SK-N-SH (cell line): ENCODE data around the gene DNAJC25. TPM values are rescaled to one million over a fixed set of nuclear protein-coding genes. Genes with fewer than 3 reads are reported as not detected.
A peak's percentile ranks its signal among the peaks of the same experiment; 100 is the strongest.

ENCODE experiments used
- CTCF ChIA-PET: fragments of 300-600, 350-600 bp; formaldehyde crosslinking; extraction: SDS; loops from one replicate; lab custom pipeline; 2021; lab: Yijun Ruan, JAX
- POLR2A ChIA-PET: fragments of 350-600 bp; sonication (Branson Sonifier 250); formaldehyde crosslinking; extraction: SDS; loops from one replicate; lab custom pipeline; 2020; ENCODE audit warnings: antibody characterized with exemption, inconsistent platforms; lab: Yijun Ruan, JAX
- DNase-seq: peaks from one replicate; pipeline ENCODE4 v3.0.0; 2012
- H2AFZ ChIP-seq: fragments of 200-600 bp; sonication (generic); 2 replicates; pipeline ENCODE4 v1.8.1; 2016; ENCODE audit warnings: antibody characterized with exemption, mild to moderate bottlenecking, low read depth
- H3F3A ChIP-seq: fragments of 200-600 bp; sonication (generic); replicated peaks from 2 replicates; pipeline ENCODE3; 2016; ENCODE audit warnings: antibody characterized with exemption, mild to moderate bottlenecking; ENCODE audit not compliant: insufficient read depth
- H3K27ac ChIP-seq, 2 experiments: fragments of 200-500 bp in 1 of 2; fragments of 200-600 bp in 1 of 2; sonication (Bioruptor generic) in 1 of 2; sonication (generic), shearing (Covaris generic) in 1 of 2; 2 replicates each; pipeline versions ENCODE4 v1.5.1 to v1.6.1; 2014 to 2016; ENCODE audit warnings: low read depth in 2 of 2, inconsistent platforms in 1 of 2, low read length in 1 of 2, mild to moderate bottlenecking in 1 of 2, mixed read lengths in 1 of 2
- H3K27me3 ChIP-seq: fragments of 200-600 bp; sonication (generic), shearing (Covaris generic); 2 replicates; pipeline ENCODE4 v1.6.1; 2016; ENCODE audit warnings: mixed run types; ENCODE audit not compliant: insufficient read depth
- H3K36me3 ChIP-seq, 2 experiments: fragments of 200-500 bp in 1 of 2; fragments of 200-600 bp in 1 of 2; sonication (Bioruptor generic) in 1 of 2; sonication (generic) in 1 of 2; replicated peaks in 1 of 2; 2 replicates each; pipeline versions ENCODE3 to v1.5.1; 2014 to 2016; ENCODE audit warnings: low read length in 1 of 2, mild to moderate bottlenecking in 1 of 2; ENCODE audit not compliant: insufficient read depth in 2 of 2, control insufficient read depth in 1 of 2
- H3K4me1 ChIP-seq, 2 experiments: fragments of 200-500 bp in 1 of 2; fragments of 200-600 bp in 1 of 2; sonication (Bioruptor generic) in 1 of 2; sonication (generic), shearing (Covaris generic) in 1 of 2; 2 replicates each; pipeline versions ENCODE4 v1.5.1 to v1.6.1; 2014 to 2016; ENCODE audit warnings: low read depth in 1 of 2, low read length in 1 of 2, mixed run types in 1 of 2; ENCODE audit not compliant: insufficient read depth in 2 of 2, control insufficient read depth in 1 of 2
- H3K4me2 ChIP-seq: fragments of 200-600 bp; sonication (generic), shearing (Covaris generic); 2 replicates; pipeline ENCODE4 v1.6.1; 2017; ENCODE audit warnings: mixed run types
- H3K4me3 ChIP-seq, 2 experiments: fragments of 200-500 bp in 1 of 2; fragments of 200-600 bp in 1 of 2; sonication (Bioruptor generic) in 1 of 2; sonication (generic), shearing (Covaris generic) in 1 of 2; 2 replicates each; pipeline versions ENCODE4 v1.5.1 to v1.8.1; 2014 to 2016; ENCODE audit warnings: low read depth in 2 of 2, inconsistent platforms in 1 of 2, low read length in 1 of 2, mild to moderate bottlenecking in 1 of 2, mixed read lengths in 1 of 2, moderate library complexity in 1 of 2
- H3K79me2 ChIP-seq: fragments of 200-600 bp; sonication (generic); 2 replicates; pipeline ENCODE4 v1.8.1; 2017; ENCODE audit warnings: mild to moderate bottlenecking; ENCODE audit not compliant: insufficient read depth
- H3K9ac ChIP-seq: fragments of 200-600 bp; sonication (generic); 2 replicates; pipeline ENCODE4 v1.6.1; 2017; ENCODE audit warnings: mixed run types
- H3K9me2 ChIP-seq: fragments of 200-600 bp; sonication (generic); 2 replicates; pipeline ENCODE4 v1.6.1; 2017; ENCODE audit warnings: mixed run types
- H3K9me3 ChIP-seq: fragments of 200-600 bp; sonication (generic); 2 replicates; pipeline ENCODE4 v1.6.1; 2017; ENCODE audit warnings: mixed run types, mild to moderate bottlenecking, moderate library complexity
- H4K20me1 ChIP-seq: fragments of 200-600 bp; sonication (generic); 2 replicates; pipeline ENCODE4 v1.6.1; 2017; ENCODE audit warnings: mild to moderate bottlenecking, mixed run types; ENCODE audit not compliant: insufficient read depth
- CHD2 ChIP-seq: fragments of 150-350 bp; IDR thresholded peaks from 2 replicates; pipeline ENCODE4 v1.6.1; 2018; ENCODE audit warnings: low read length; ENCODE audit not compliant: partially characterized antibody
- EP300 ChIP-seq, 2 experiments: IDR thresholded peaks; 2 replicates each; pipeline versions ENCODE4 v1.4.0 to v1.6.1; 2012; ENCODE audit warnings: borderline replicate concordance in 1 of 2, low read depth in 1 of 2, low read length in 1 of 2
- FOSL2 ChIP-seq: IDR thresholded peaks from 2 replicates; pipeline ENCODE4 v1.4.0; 2012; ENCODE audit warnings: low read depth, mild to moderate bottlenecking, moderate library complexity, borderline replicate concordance
- FOXJ3 ChIP-seq: sonication (generic); formaldehyde crosslinking; IDR thresholded peaks from 2 replicates; pipeline ENCODE4 v1.5.1; 2020; ENCODE audit warnings: mild to moderate bottlenecking, missing genetic modification reagents
- FOXM1 ChIP-seq: IDR thresholded peaks from 2 replicates; pipeline ENCODE4 v1.4.0; 2012; ENCODE audit warnings: low read depth, mild to moderate bottlenecking
- GATA2 ChIP-seq: sonication (generic); formaldehyde crosslinking; IDR thresholded peaks from 2 replicates; pipeline ENCODE4 v1.5.0; 2020; ENCODE audit warnings: mild to moderate bottlenecking, missing genetic modification reagents
- MAX ChIP-seq: IDR thresholded peaks from 2 replicates; pipeline ENCODE4 v1.4.0; 2012; ENCODE audit warnings: low read depth
- MXI1 ChIP-seq: IDR thresholded peaks from 2 replicates; pipeline ENCODE4 v1.6.1; 2012; ENCODE audit warnings: mild to moderate bottlenecking, low read depth, low read length, improper control_type of control experiment
- NFIC ChIP-seq: IDR thresholded peaks from 2 replicates; pipeline ENCODE4 v1.4.0; 2012; ENCODE audit warnings: borderline replicate concordance
- NRF1 ChIP-seq: IDR thresholded peaks from 2 replicates; pipeline ENCODE4 v1.6.1; 2012; ENCODE audit warnings: low read depth, mild to moderate bottlenecking, low read length
- POLR2AphosphoS5 ChIP-seq: IDR thresholded peaks from 2 replicates; pipeline ENCODE4 v1.6.1; 2012; ENCODE audit warnings: low read depth, low read length
- RAD21 ChIP-seq: IDR thresholded peaks from 2 replicates; pipeline ENCODE4 v1.6.1; 2012; ENCODE audit warnings: mild to moderate bottlenecking, low read length
- REST ChIP-seq: IDR thresholded peaks from 2 replicates; pipeline ENCODE4 v1.6.1; 2012; ENCODE audit warnings: mild to moderate bottlenecking, low read depth, low read length, moderate library complexity
- RFX5 ChIP-seq: IDR thresholded peaks from 2 replicates; pipeline ENCODE4 v1.6.1; 2012; ENCODE audit warnings: mild to moderate bottlenecking, improper control_type of control experiment, low read length
- SIN3A ChIP-seq: IDR thresholded peaks from 2 replicates; pipeline ENCODE4 v1.6.1; 2012; ENCODE audit warnings: low read depth, mild to moderate bottlenecking, low read length, moderate library complexity, borderline replicate concordance
- SMC3 ChIP-seq: IDR thresholded peaks from 2 replicates; pipeline ENCODE4 v1.6.1; 2012; ENCODE audit warnings: low read depth, low read length, improper control_type of control experiment
- TAF1 ChIP-seq: IDR thresholded peaks from 2 replicates; pipeline ENCODE4 v1.6.1; 2012; ENCODE audit warnings: low read depth, mild to moderate bottlenecking, low read length, moderate library complexity, borderline replicate concordance
- TCF12 ChIP-seq: IDR thresholded peaks from 2 replicates; pipeline ENCODE4 v1.4.0; 2012
- YY1 ChIP-seq: IDR thresholded peaks from 2 replicates; pipeline ENCODE4 v1.4.0; 2012; ENCODE audit warnings: low read depth, mild to moderate bottlenecking
- WGBS: methylation state at CpG from one replicate; pipeline ENCODE4 v1.1.6; 2017; ENCODE audit warnings: low lambda C conversion rate; 5-methylcytosine and 5-hydroxymethylcytosine counted together
- polyA plus RNA-seq, 3 experiments: library from polyadenylated mRNA; depleted of rRNA; stranded (reverse); fragments of >200 nt; gene quantifications; 2 replicates each; pipeline ENCODE4 v1.2.3, GENCODE V29; 2012

The DNAJC25 gene
- polyA plus RNA-seq, 1 of the 3 experiments (the other 2 are of a cell fraction), result 3.3 TPM

GRCh38 chr9:111663301-111663823 lies 32.2 kb downstream of the DNAJC25 start:
- peak overlapping the region; percentile 86 for H3K4me2 ChIP-seq
- H3K36me3 ChIP-seq, result peaks cover 0 to 26% of the 10 kb centered on the region in 2 experiments
- DNase-seq, result no peak
- peaks cover 60% of the 10 kb centered on the region for H3K79me2 ChIP-seq
- POLR2A ChIA-PET, result interaction anchor here (0.6 kb wide), 1 partner anchor 83 kb away, joined by 3 read pairs; no protein-coding TSS in a partner anchor
- 0 out of 2 replicates have a peak overlapping the region, but pooled peaks have one; percentile 57 for H3K9ac ChIP-seq
- H3K4me1 ChIP-seq, result peaks cover 0 to 12% of the 10 kb centered on the region in 2 experiments; a peak in 2 of 4 replicates
- H3K27me3 ChIP-seq, result no peaks in the 10 kb centered on the region
- no peaks in the 10 kb centered on the region for H3K9me3 ChIP-seq
- no peak overlapping the region for H3K27ac ChIP-seq
- CTCF ChIA-PET, result interaction anchor here (1.5 kb wide), 1 partner anchor 65 kb away, joined by 4 read pairs; no protein-coding TSS in a partner anchor
- peaks cover 21% of the 10 kb centered on the region; the same call in 1 of the 2 replicates for H4K20me1 ChIP-seq
- H3K4me3 ChIP-seq, result no peak overlapping the region
- 95% methylated on average over 5 of the region's 5 CpGs for WGBS
- H2AFZ ChIP-seq, result no peak overlapping the region
- TF ChIP-seq FOXJ3 (no peak), MAX (no peak), EP300 (IDR thresholded peaks at IDR 0.05; ENCODE audit: borderline replicate concordance in 1 of 2, low read depth in 1 of 2, low read length in 1 of 2) (no peak), FOSL2 (no peak), TCF12 (no peak), MXI1 (no peak), FOXM1 (no peak), RAD21 (no peak), GATA2 (CRISPR knock-in tag) (no peak), CHD2 (no peak), SIN3A (no peak), REST (no peak), SMC3 (no peak), POLR2AphosphoS5 (no peak), RFX5 (no peak), NFIC (no peak), NRF1 (no peak), TAF1 (no peak), YY1 (no peak)
- H3F3A ChIP-seq, result peaks cover 4% of the 10 kb centered on the region
- no peaks in the 10 kb centered on the region for H3K9me2 ChIP-seq
